Renal cortex interstitium (tissue), 11 donors: ENCODE measurements around the gene PRCC. TPM values are rescaled to one million over a fixed set of nuclear protein-coding genes. Genes with fewer than 3 reads are reported as not detected.
"Not testable (repeated sequence)": the region's sequence is repeated elsewhere in the genome, so short reads cannot be mapped to it uniquely, and the experiment has no call there.

Source experiments
- DNase-seq, 11 donors: peaks; one replicate each; pipeline ENCODE4 v3.0.0-alpha.2; 2013; ENCODE audit warnings: low read depth in 9 of 11, low spot score in 4 of 11; ENCODE audit errors: extremely low read depth in 1 of 11
- polyA plus RNA-seq, 3 donors: library from polyadenylated mRNA; unstranded; fragments of 120-200 nt; gene quantifications; one replicate each; pipeline ENCODE4 v1.2.1, GENCODE V29; 2013; ENCODE audit not compliant: insufficient read length in 3 of 3

Gene PRCC
- polyA plus RNA-seq, 3 donors: 105 to 112 (median 111) TPM

- no peak for DNase-seq
These were observed 14.4 kb upstream of the PRCC start for GRCh38 chr1:156752843-156753482.

DNA sequence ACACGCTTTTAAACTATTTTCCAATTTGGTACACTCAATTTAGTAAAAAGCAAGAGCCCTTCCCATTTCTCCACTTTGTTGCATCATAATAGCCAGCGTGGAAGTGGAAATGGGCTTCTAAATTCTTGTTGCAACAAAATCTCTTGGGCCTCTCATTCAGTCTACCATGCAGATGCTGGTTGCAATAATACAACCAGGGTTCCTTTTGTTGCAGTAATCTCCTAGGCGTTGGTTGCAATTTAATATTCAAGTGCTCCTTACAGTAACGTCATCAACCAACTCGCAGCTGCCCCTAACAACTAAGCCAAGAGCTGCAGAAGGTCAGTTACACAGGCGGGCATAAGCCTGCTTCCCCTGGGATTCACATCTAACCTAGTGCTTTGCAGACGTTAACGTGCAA lies 13.1 kb upstream of the PRCC start:
- DNase-seq: no peak

DNA sequence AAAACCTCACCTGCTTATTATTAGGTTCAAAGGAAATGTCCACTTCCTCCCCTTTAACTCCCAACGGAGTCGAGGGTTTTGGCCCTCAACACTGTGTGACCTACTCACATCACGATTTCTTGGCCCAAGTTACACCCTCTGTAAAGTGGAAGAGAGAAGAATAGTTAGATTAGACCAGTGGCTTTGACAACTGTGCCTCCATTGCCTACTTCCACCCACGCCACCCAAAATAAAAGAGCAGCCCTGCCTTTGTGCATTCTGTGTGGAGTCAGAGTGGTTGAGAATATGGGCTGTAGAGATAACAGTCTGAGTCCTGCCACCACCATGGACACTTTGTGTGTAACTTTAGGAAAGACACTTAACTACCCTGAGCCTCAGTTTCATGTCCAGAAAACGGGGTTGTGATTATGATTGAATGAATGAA lies 11.8 kb upstream of the PRCC start:
- no peak for DNase-seq

DNA sequence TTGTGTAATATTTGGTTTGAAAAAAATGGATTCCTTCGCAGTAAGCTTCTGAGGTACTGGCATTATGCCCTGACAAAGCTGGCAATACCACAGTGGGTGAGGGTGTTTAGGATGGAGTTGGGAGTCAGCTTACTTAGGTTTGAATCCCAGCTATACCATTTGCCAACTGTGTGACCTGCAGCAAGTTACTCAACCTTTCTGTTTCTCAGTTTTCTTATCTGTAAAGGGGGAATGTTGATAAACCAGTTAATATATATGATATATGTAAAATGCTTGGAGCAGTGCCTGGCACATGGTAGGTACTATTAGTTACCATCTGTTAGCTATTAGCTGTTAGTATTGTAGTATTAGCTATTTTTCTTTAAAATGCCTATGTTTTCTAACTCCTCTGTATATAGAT lies 11.0 kb upstream of the PRCC start:
- DNase-seq: no peak

DNA sequence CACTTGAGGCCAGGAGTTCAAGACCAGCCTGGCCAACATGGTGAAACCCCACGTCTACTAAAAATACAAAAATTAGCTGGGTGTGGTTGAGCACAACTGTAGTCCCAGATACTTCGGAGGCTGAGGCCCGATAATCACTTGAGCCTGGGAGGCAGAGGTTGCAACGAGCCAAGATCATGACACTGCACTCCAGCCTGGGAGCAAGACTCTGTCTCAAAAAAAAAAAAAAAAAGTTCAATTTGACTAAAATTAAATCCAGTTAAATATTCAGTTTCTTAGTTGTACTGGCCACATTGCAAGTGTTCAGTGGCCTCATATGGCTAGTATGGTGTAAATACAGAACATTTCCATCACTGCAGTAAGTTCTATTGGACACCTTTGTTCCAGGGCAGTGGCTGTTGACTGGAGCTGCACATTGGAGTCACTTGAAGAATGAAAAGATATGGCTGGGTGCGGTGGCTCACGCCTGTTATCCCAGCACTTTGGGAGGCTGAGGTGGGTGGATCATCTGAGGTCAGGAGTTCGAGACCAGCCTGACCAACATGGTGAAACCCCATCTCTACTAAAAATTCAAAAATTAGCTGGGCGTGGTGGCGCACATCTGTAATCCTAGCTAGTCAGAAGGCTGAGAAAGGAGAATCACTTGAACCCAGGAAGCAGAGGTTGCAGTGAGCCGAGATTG lies 9.6 kb upstream of the PRCC start:
- DNase-seq: not testable (repeated sequence)

DNA sequence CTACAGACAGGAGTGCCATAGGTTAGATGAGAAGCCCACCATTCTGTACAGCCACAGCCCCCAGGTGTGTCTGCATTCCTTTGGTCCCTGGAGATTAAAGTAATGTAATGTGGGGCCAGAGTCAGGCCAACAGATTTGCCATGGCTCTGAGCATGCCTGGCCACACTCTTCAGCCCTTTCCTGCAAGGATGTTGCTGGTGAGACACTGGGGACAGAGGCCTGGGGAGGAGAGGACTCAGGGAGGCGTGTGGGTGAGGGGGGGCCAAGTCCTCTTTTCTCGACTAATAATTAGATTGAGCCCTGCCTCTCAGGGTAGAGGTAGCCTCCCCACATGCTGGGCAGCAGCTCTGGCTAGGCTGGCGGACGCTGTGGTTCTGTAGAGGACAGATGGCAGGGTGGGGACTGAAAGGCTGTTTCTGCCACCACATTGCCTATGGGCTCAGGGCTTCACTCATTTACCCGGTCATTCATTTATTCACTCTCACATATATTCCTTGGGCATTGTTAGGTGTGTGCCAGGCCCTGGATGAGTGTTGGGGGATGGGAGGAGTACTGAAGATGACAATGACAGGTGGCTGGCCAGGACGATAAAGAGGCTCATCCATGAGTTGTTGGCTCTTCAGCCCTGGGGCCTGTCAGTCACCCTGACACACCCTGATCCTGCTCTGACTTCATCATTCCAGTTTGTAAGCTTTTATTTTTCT lies 7.1 kb upstream of the PRCC start:
- DNase-seq: no peak

- DNase-seq: no peak
These were observed 6.6 kb upstream of the PRCC start for GRCh38 chr1:156760796-156761104.

DNA sequence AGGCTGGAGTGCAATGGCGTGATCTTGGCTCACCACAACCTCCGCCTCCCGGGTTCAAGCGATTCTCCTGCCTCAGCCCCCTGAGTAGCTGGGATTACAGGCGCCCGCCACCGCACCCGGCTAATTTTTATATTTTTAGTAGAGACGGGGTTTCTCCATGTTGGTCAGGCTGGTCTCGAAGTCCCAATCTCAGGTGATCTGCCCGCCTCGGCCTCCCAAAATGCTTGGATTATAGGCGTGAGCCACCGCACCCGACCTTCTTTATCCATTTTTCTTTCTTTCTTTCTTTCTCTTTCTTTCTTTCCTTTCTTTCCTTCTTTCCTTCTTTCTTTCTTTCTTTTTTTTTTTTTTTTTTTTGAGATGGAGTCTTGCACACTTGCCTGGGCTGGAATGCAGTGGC lies 2.2 kb upstream of the PRCC start:
- not testable (repeated sequence) for DNase-seq

DNA sequence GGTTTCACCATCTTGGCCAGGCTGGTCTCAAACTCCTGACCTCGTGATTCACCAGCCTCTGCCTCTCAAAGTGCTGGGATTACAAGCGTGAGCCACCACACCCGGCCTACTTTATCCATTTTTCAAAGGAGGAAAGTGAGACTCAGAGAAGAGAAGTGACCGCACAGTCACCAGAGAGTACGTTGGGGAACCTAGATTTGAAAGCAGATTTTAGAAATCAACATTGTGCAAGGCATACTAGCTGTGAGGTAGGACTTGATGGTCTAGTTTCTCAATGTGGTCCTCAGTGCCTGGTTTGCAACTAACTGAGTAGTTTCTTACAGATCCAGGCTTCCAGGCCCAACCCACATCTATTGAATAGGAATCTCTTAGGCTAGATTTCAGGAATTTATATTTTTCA lies 1.7 kb upstream of the PRCC start:
- no peak for DNase-seq

DNA sequence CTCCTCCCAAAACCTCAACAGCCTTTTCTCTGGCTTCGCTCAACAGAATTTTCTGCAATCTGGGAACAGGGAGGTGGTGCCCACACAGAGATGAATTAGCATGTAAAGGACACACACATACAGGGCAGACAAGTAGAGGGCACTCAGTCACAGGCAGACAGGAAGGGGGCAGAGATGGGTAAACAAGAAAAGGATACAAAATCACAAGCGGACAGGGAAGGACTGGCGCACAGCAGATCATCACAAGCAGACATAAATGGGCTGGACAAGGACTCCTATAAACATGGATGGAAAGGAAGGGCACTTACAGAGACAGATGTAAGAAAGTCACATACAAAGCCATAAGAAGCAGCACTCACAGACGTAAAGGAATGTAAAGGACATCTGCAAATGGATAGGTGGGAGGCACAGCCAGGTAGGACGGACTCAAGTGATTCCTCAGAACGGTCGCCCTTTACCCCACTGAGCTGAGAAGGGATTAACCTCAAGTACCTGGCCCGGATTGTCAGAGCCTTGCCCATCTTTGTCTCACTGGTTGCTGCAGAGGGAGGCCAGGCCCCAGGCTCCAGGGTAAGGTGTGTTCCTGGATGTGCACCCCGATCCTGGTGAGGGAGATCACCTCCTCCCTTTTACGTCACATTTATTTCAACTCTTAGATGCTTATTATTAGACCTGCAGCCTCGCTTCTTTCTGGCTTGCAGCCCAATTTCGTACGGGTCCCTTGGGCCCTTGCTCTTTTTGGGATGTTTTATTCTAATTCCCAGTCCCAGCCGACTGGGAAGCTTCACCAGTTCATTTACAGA lies 836 bp upstream of the PRCC start:
- no peak for DNase-seq

- peak in 1 of 11 donors; percentile 24 for DNase-seq
These were observed 707 bp downstream of the PRCC start for GRCh38 chr1:156767879-156768604.

DNA sequence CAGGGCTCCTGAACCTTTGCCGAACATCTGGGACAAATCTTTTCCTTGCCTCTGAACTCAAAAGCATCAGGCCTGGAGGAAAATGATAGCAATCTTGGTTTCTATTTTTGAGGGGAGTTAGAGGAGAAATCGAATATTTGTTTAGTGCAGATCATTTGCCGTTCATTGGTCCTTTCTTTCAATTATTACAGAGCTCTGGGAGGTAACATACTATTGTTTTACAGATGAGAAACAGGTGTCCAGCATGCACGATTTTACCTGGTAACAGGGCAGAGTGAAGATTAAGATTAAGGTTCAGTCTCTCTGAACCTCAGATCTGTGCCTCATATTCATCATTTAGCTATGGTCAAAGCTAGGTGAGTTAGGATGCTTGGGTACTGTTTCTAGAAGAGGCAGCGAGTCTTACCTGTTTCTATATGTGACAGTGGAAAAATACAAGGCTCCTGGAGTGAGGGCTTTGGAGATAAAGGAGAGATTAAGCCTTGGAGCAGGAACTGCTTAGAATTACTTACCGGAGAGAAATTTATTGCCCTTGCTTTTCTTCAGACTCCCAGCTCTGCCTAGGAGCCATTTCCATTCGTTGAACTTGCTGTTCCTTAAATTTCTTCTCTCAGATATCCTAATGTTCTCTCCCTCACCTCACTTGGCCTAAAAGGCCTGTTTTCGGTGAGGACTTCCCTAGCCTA lies 1.4 kb downstream of the PRCC start:
- DNase-seq: no peak

DNA sequence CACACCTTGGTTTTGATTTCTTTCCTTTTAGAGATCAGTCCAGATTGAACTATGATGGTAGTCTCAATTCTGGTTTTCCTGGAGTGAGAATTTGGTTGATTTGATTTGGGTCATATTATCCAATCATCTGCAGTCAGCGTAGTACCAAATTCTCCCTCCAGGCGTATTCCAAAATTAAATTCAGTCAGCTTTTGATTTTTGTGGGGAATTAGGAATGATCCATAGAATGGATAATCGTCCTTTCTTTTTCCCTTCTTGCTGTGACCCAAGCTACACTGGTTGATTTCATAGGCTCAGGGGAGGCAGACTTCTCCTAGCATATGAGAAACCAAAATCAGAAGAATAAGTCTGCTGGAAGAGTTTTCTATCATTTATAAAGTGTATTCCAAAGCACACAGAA lies 4.9 kb downstream of the PRCC start:
- no peak for DNase-seq

DNA sequence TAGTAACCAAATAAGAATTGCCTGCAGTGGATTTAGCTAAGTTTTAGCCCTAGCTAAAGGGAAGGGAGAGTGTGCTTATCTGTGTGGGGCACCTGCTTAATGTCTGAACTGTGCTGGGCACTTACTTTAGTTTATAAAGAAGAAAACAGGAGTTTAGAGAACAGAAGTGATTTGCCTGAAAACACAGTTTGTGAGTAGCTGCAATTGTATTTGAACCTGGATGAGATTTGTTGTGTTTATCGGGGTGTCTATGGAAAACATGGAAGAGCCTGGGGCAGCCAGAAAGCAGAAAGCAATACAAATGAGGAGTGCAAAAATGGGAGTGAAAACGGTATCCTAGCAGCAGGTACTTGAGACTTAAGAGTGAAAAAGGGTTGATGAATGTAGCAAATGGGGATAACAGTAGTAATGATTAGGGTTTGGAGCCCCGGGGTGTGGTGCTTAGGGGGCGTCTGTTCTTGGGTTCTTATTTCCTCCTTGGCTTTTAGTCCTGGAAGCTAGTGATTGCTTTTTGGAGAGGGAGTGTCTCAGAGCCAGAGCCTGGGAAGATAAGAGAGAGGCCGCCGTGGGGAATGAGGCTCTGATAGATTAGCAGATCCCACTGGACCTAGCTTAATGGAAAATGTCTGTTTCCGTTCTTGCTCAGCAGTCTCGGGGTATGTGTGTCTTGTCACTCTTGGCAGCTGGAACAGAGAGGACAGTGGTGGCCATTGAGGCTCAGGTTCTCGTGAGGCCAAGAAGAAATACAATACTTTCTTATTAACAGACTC lies 5.6 kb downstream of the PRCC start:
- DNase-seq: no peak

DNA sequence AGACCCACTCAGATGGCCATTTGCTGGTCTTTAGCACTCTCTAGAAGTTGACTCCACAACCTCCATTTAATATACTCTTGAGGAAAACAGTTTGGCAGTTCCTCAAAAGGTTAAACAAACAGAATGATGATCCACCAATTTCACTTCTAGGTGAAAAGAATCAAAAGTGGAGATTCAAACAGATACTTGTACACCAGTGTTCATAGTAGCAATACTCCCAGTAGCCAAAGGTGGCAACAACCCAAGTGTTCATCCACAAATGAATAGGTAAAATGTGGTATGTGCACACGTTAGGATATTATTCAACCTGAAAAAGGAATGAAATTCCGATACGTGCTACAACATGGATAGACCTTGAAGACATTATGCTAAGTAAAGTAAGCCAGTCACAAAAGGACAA lies 6.3 kb downstream of the PRCC start:
- DNase-seq: no peak

GRCh38 chr1:156775799-156776198 lies 8.5 kb downstream of the PRCC start:
- DNase-seq: no peak

GRCh38 chr1:156776942-156777341 lies 9.6 kb downstream of the PRCC start:
- DNase-seq: no peak

GRCh38 chr1:156777573-156777972 lies 10.2 kb downstream of the PRCC start:
- DNase-seq: no peak
